GM23338 (cell line): ENCODE measurements around the gene SKA1. TPM values are rescaled to one million over a fixed set of nuclear protein-coding genes. Genes with fewer than 3 reads are reported as not detected.

Experiments used
- ATAC-seq: fragments of 200-7000 bp; cut with Tn5 transposase; 3 replicates; pipeline ENCODE4 v1.9.1; 2020
- DNase-seq: peaks from one replicate; pipeline ENCODE4 v3.0.0-alpha.2; 2015; ENCODE audit warnings: low spot score
- H2AFZ ChIP-seq: fragments of 200-600 bp; sonication (generic); 2 replicates; pipeline ENCODE4 v1.8.0; 2016; ENCODE audit warnings: antibody characterized with exemption, mild to moderate bottlenecking, moderate library complexity
- H3F3A ChIP-seq: fragments of 200-600 bp; sonication (generic); replicated peaks from 2 replicates; pipeline ENCODE4 v1.8.0; 2017; ENCODE audit warnings: antibody characterized with exemption, mixed run types, low read depth
- H3K27ac ChIP-seq: fragments of 200-600 bp; sonication (generic); 2 replicates; pipeline ENCODE4 v1.6.1; 2016; ENCODE audit warnings: low read depth
- H3K27me3 ChIP-seq: fragments of 200-600 bp; sonication (generic); 2 replicates; pipeline ENCODE4 v1.8.0; 2016; ENCODE audit warnings: mild to moderate bottlenecking, mixed run types, moderate library complexity; ENCODE audit not compliant: insufficient read depth
- H3K36me3 ChIP-seq: fragments of 200-600 bp; sonication (generic); 2 replicates; pipeline ENCODE4 v1.8.0; 2016; ENCODE audit warnings: mild to moderate bottlenecking; ENCODE audit not compliant: insufficient read depth
- H3K4me1 ChIP-seq: fragments of 200-600 bp; sonication (generic); 2 replicates; pipeline ENCODE4 v1.8.0; 2016; ENCODE audit warnings: mild to moderate bottlenecking, moderate library complexity; ENCODE audit not compliant: insufficient read depth
- H3K4me2 ChIP-seq: fragments of 200-600 bp; sonication (generic); 2 replicates; pipeline ENCODE4 v1.7.1; 2017; ENCODE audit warnings: mixed run types
- H3K4me3 ChIP-seq: fragments of 200-600 bp; sonication (generic); 2 replicates; pipeline ENCODE4 v1.6.1; 2016; ENCODE audit warnings: mixed run types
- H3K79me2 ChIP-seq: fragments of 200-600 bp; sonication (generic); replicated peaks from 2 replicates; pipeline ENCODE4 v1.8.0; 2017; ENCODE audit warnings: mild to moderate bottlenecking; ENCODE audit not compliant: insufficient read depth
- H3K9me2 ChIP-seq: fragments of 200-600 bp; sonication (generic); 2 replicates; pipeline ENCODE4 v1.8.0; 2017; ENCODE audit not compliant: insufficient read depth
- H4K20me1 ChIP-seq: fragments of 200-600 bp; sonication (generic); replicated peaks from 2 replicates; pipeline ENCODE4 v1.8.0; 2017; ENCODE audit warnings: mild to moderate bottlenecking; ENCODE audit not compliant: insufficient read depth
- H3K27ac Mint-ChIP-seq: 2 replicates; pipeline ENCODE4 v1.8.0; 2020; ENCODE audit warnings: inconsistent platforms, mild to moderate bottlenecking, moderate library complexity, mixed read lengths
- H3K27me3 Mint-ChIP-seq: 3 replicates; pipeline ENCODE4 v1.8.0; 2022; ENCODE audit warnings: low read depth, mild to moderate bottlenecking, moderate library complexity, mixed read lengths, inconsistent platforms; ENCODE audit not compliant: insufficient read depth, poor library complexity
- H3K36me3 Mint-ChIP-seq: 3 replicates; pipeline ENCODE4 v1.8.0; 2021; ENCODE audit warnings: low read depth, mild to moderate bottlenecking, inconsistent platforms, moderate library complexity, mixed read lengths
- H3K4me1 Mint-ChIP-seq: 3 replicates; pipeline ENCODE4 v1.8.0; 2020; ENCODE audit warnings: mild to moderate bottlenecking, inconsistent platforms, mixed read lengths
- H3K4me3 Mint-ChIP-seq: 3 replicates; pipeline ENCODE4 v1.8.0; 2021; ENCODE audit warnings: moderate library complexity, mild to moderate bottlenecking, inconsistent platforms, mixed read lengths
- H3K9me3 Mint-ChIP-seq: 3 replicates; pipeline ENCODE4 v1.8.0; 2020; ENCODE audit warnings: moderate library complexity, mild to moderate bottlenecking, inconsistent platforms, mixed read lengths
- CREB1 ChIP-seq: fragments of 250-450 bp; sonication (Bioruptor Pico); IDR thresholded peaks from 2 replicates; pipeline ENCODE4 v1.5.0; 2020; ENCODE audit warnings: low read depth, mild to moderate bottlenecking, moderate library complexity
- EZH2 ChIP-seq: fragments of 200-600 bp; sonication (generic); IDR thresholded peaks from one replicate; pipeline ENCODE4 v1.8.0; 2017; ENCODE audit warnings: antibody characterized with exemption, mild to moderate bottlenecking, low read depth; ENCODE audit not compliant: unreplicated experiment
- EZH2phosphoT487 ChIP-seq: fragments of 200-600 bp; sonication (generic); IDR thresholded peaks from one replicate; pipeline ENCODE4 v1.8.1; 2018; ENCODE audit warnings: antibody characterized with exemption; ENCODE audit not compliant: unreplicated experiment
- JUNB ChIP-seq: IDR thresholded peaks from one replicate; pipeline ENCODE4 v1.6.1; 2016; ENCODE audit warnings: antibody characterized with exemption; ENCODE audit not compliant: unreplicated experiment
- NANOG ChIP-seq: IDR thresholded peaks from 2 replicates; pipeline ENCODE4 v1.6.1; 2016; ENCODE audit warnings: antibody characterized with exemption, borderline replicate concordance
- POLR2AphosphoS5 ChIP-seq: IDR thresholded peaks from 2 replicates; pipeline ENCODE4 v1.6.1; 2016; ENCODE audit warnings: antibody characterized with exemption, low read depth
- STAT1 ChIP-seq: IDR thresholded peaks from one replicate; pipeline ENCODE4 v1.6.1; 2016; ENCODE audit warnings: antibody characterized with exemption; ENCODE audit not compliant: unreplicated experiment
- ZNF114 ChIP-seq: fragments of 250-450 bp; sonication (Bioruptor Pico); IDR thresholded peaks from 2 replicates; pipeline ENCODE4 v1.5.0; 2020; ENCODE audit warnings: mild to moderate bottlenecking, moderate library complexity
- ZNF331 ChIP-seq: fragments of 250-450 bp; sonication (Bioruptor Pico); IDR thresholded peaks from 2 replicates; pipeline ENCODE4 v1.5.0; 2020; ENCODE audit warnings: low read depth, mild to moderate bottlenecking, moderate library complexity
- polyA plus RNA-seq: library from polyadenylated mRNA; unstranded; fragments of >200 nt; fragmentation: Nextera tagmentation; extraction: Ambion mirVana; gene quantifications from 2 replicates; pipeline ENCODE4 v1.2.1, GENCODE V29; 2016
- total RNA-seq: library from RNA; depleted of rRNA; stranded (reverse); fragments of >200 nt; shearing (Covaris generic); gene quantifications from 2 replicates; pipeline ENCODE4 v1.2.3, GENCODE V29; 2014
- TF ChIP-seq, protein P1 (sequence below): IDR thresholded peaks from one replicate; pipeline ENCODE4 v1.6.1; 2018; ENCODE audit warnings: antibody characterized with exemption; ENCODE audit not compliant: unreplicated experiment
- TF ChIP-seq, protein P2 (sequence below): IDR thresholded peaks from 2 replicates; pipeline ENCODE4 v1.6.1; 2016; ENCODE audit warnings: antibody characterized with exemption
- TF ChIP-seq, protein P3 (sequence below), 2 experiments: fragments of 200-600 bp in 1 of 2; sonication (generic) in 1 of 2; conservative IDR thresholded peaks; 2 replicates each; pipeline versions ENCODE4 v1.5.1 to v1.6.1; 2016 to 2017; ENCODE audit warnings: antibody characterized with exemption in 2 of 2, low read depth in 2 of 2, mild to moderate bottlenecking in 2 of 2, moderate library complexity in 1 of 2

SKA1 gene
- total and polyA plus RNA-seq, 2 experiments from 2014 or later = 14.2 to 25.1 TPM

DNA sequence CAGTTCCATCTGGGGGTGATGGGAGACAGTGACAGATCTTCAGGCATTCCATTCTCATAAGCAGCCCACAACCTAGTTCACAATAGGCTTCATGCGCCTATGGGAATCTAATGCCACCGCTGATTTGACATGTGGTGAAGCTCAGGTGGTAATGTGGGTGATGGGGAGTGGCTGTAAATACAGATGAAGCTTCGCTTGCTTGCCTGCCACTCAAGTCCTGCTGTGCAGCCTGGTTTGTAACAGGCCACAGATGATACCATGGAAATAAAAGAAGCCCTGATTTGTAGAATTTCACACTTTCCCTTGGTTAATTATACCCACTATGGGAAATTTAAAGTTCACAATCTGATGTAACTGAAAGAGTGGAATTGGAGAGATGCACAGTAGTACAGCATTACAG is 46.9 kb upstream of the SKA1 start (continued):
- TF ChIP-seq, protein P1, sequence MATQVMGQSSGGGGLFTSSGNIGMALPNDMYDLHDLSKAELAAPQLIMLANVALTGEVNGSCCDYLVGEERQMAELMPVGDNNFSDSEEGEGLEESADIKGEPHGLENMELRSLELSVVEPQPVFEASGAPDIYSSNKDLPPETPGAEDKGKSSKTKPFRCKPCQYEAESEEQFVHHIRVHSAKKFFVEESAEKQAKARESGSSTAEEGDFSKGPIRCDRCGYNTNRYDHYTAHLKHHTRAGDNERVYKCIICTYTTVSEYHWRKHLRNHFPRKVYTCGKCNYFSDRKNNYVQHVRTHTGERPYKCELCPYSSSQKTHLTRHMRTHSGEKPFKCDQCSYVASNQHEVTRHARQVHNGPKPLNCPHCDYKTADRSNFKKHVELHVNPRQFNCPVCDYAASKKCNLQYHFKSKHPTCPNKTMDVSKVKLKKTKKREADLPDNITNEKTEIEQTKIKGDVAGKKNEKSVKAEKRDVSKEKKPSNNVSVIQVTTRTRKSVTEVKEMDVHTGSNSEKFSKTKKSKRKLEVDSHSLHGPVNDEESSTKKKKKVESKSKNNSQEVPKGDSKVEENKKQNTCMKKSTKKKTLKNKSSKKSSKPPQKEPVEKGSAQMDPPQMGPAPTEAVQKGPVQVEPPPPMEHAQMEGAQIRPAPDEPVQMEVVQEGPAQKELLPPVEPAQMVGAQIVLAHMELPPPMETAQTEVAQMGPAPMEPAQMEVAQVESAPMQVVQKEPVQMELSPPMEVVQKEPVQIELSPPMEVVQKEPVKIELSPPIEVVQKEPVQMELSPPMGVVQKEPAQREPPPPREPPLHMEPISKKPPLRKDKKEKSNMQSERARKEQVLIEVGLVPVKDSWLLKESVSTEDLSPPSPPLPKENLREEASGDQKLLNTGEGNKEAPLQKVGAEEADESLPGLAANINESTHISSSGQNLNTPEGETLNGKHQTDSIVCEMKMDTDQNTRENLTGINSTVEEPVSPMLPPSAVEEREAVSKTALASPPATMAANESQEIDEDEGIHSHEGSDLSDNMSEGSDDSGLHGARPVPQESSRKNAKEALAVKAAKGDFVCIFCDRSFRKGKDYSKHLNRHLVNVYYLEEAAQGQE = no peak
- TF ChIP-seq, protein P2, sequence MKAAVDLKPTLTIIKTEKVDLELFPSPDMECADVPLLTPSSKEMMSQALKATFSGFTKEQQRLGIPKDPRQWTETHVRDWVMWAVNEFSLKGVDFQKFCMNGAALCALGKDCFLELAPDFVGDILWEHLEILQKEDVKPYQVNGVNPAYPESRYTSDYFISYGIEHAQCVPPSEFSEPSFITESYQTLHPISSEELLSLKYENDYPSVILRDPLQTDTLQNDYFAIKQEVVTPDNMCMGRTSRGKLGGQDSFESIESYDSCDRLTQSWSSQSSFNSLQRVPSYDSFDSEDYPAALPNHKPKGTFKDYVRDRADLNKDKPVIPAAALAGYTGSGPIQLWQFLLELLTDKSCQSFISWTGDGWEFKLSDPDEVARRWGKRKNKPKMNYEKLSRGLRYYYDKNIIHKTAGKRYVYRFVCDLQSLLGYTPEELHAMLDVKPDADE = no peak
- TF ChIP-seq, protein P3, sequence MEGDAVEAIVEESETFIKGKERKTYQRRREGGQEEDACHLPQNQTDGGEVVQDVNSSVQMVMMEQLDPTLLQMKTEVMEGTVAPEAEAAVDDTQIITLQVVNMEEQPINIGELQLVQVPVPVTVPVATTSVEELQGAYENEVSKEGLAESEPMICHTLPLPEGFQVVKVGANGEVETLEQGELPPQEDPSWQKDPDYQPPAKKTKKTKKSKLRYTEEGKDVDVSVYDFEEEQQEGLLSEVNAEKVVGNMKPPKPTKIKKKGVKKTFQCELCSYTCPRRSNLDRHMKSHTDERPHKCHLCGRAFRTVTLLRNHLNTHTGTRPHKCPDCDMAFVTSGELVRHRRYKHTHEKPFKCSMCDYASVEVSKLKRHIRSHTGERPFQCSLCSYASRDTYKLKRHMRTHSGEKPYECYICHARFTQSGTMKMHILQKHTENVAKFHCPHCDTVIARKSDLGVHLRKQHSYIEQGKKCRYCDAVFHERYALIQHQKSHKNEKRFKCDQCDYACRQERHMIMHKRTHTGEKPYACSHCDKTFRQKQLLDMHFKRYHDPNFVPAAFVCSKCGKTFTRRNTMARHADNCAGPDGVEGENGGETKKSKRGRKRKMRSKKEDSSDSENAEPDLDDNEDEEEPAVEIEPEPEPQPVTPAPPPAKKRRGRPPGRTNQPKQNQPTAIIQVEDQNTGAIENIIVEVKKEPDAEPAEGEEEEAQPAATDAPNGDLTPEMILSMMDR (conservative IDR thresholded peaks at IDR 0.05; ENCODE audit: low read depth in 2 of 2) = no peak
- TF ChIP-seq NANOG = no peak
- TF ChIP-seq ZNF331 (CRISPR knock-in tag) = no peak
- no peak for TF ChIP-seq EZH2phosphoT487
- no peak for TF ChIP-seq ZNF114 (CRISPR knock-in tag)
- TF ChIP-seq JUNB = no peak
- TF ChIP-seq POLR2AphosphoS5 = no peak
- TF ChIP-seq STAT1 = no peak
- TF ChIP-seq CREB1 (CRISPR knock-in tag) = no peak

DNA sequence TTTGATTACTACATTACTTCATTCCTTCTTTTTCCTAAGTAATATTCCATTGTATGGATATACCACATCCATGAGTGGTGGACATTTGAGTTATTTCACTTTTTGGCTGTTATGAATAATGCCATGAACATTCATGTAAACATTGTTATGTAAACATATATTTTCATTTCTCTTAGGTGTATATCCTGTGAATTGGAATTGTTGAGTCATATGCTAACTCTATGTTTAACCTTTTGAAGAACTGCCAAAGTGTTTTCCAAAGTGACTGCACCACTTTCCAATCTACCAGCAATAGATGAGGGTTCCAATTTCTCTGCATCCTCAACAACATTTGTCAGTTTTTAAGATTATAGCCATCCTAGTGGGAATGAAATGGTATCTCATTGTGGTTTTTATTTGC is 44.7 kb upstream of the SKA1 start:
- H3K27ac ChIP-seq = no peak overlapping the region
- ATAC-seq = no peak

More for the DNA sequence above, 44.7 kb upstream of the SKA1 start:
- no peak overlapping the region for H2AFZ ChIP-seq
- H4K20me1 ChIP-seq = no peaks in the 10 kb centered on the region
- H3K4me1 Mint-ChIP-seq = no peaks in the 10 kb centered on the region
- H3K36me3 ChIP-seq = no peaks in the 10 kb centered on the region
- no peaks in the 10 kb centered on the region for H3K9me2 ChIP-seq
- H3K27ac Mint-ChIP-seq = no peak overlapping the region
- H3F3A ChIP-seq = no peaks in the 10 kb centered on the region
- H3K4me3 Mint-ChIP-seq = no peak overlapping the region
- H3K4me2 ChIP-seq = no peak overlapping the region
- H3K4me3 ChIP-seq = no peak overlapping the region
- H3K9me3 Mint-ChIP-seq = peaks cover 3% of the 10 kb centered on the region; the same call in 2 of the 3 replicates
- no peaks in the 10 kb centered on the region for H3K27me3 Mint-ChIP-seq
- no peaks in the 10 kb centered on the region for H3K27me3 ChIP-seq
- no peaks in the 10 kb centered on the region for H3K36me3 Mint-ChIP-seq
- H3K79me2 ChIP-seq = no peaks in the 10 kb centered on the region
- DNase-seq = no peak
- TF ChIP-seq ZNF114 (CRISPR knock-in tag) = no peak
- TF ChIP-seq STAT1 = no peak
- no peak for TF ChIP-seq EZH2phosphoT487
- TF ChIP-seq, protein P1 = no peak
- TF ChIP-seq, protein P2 = no peak
- no peak for TF ChIP-seq CREB1 (CRISPR knock-in tag)
- no peak for TF ChIP-seq POLR2AphosphoS5
- TF ChIP-seq, protein P3 (conservative IDR thresholded peaks at IDR 0.05; ENCODE audit: low read depth in 2 of 2) = no peak
- no peak for TF ChIP-seq EZH2
- TF ChIP-seq ZNF331 (CRISPR knock-in tag) = no peak
- TF ChIP-seq NANOG = no peak
- no peak for TF ChIP-seq JUNB
- no peaks in the 10 kb centered on the region for H3K4me1 ChIP-seq
